IPS-20b (cell line): ENCODE data around the gene PNRC1.
"Not testable (repeated sequence)": the region's sequence is repeated elsewhere in the genome, so short reads cannot be mapped to it uniquely, and the experiment has no call there.

Source experiments
- H3K27ac ChIP-seq: one replicate; pipeline ENCODE4 v1.5.1; 2013; ENCODE audit warnings: low read length
- H3K27me3 ChIP-seq: 2 replicates; pipeline ENCODE4 v1.6.1; 2013; ENCODE audit warnings: mild to moderate bottlenecking, low read length, inconsistent platforms; ENCODE audit not compliant: insufficient read depth
- H3K36me3 ChIP-seq: 2 replicates; pipeline ENCODE4 v1.6.1; 2013; ENCODE audit warnings: low read depth, mild to moderate bottlenecking, inconsistent platforms, low read length, moderate library complexity; ENCODE audit not compliant: insufficient read depth
- H3K4me1 ChIP-seq: 2 replicates; pipeline ENCODE4 v1.6.1; 2013; ENCODE audit warnings: mild to moderate bottlenecking, control low read depth, inconsistent platforms, low read length, moderate library complexity; ENCODE audit not compliant: insufficient read depth
- H3K4me3 ChIP-seq: 2 replicates; pipeline ENCODE4 v1.5.1; 2013; ENCODE audit warnings: mild to moderate bottlenecking, low read length, inconsistent platforms
- H3K9ac ChIP-seq: 2 replicates; pipeline ENCODE4 v1.6.1; 2013; ENCODE audit warnings: low read depth, mild to moderate bottlenecking, inconsistent platforms, low read length, moderate library complexity
- H3K9me3 ChIP-seq: 2 replicates; pipeline ENCODE4 v1.6.1; 2013; ENCODE audit warnings: mild to moderate bottlenecking, low read depth, low read length, inconsistent platforms; ENCODE audit not compliant: insufficient read depth

PNRC1 gene

DNA sequence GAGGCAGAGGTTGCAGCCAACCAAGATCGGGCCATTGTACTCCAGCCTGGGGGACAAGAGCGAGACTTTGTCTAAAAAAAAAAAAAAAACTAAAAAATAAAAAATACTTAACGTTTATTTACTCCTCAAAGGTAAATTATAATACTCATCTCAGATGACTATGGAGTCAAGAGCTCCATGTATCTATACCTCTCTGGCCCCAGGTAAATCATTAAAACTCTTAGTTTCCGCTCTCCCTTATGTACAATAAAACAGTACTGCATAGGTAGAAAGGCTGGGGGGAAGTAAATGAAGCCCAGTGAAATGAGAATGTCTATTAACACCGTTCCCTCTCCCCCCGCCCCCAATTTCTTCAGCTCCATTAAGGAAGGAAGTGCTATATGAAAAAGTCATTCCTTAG is 36.2 kb downstream of the PNRC1 start:
- peaks cover 4% of the 10 kb centered on the region; the same call in 1 of the 2 replicates for H3K4me1 ChIP-seq
- peaks cover 42% of the 10 kb centered on the region for H3K27me3 ChIP-seq
- H3K27ac ChIP-seq: no peak overlapping the region
- no peaks in the 10 kb centered on the region for H3K36me3 ChIP-seq
- peak overlapping the region; percentile 95 for H3K4me3 ChIP-seq
- no peaks in the 10 kb centered on the region for H3K9me3 ChIP-seq
- peak overlapping the region; percentile 81; the same call in 1 of the 2 replicates for H3K9ac ChIP-seq

DNA sequence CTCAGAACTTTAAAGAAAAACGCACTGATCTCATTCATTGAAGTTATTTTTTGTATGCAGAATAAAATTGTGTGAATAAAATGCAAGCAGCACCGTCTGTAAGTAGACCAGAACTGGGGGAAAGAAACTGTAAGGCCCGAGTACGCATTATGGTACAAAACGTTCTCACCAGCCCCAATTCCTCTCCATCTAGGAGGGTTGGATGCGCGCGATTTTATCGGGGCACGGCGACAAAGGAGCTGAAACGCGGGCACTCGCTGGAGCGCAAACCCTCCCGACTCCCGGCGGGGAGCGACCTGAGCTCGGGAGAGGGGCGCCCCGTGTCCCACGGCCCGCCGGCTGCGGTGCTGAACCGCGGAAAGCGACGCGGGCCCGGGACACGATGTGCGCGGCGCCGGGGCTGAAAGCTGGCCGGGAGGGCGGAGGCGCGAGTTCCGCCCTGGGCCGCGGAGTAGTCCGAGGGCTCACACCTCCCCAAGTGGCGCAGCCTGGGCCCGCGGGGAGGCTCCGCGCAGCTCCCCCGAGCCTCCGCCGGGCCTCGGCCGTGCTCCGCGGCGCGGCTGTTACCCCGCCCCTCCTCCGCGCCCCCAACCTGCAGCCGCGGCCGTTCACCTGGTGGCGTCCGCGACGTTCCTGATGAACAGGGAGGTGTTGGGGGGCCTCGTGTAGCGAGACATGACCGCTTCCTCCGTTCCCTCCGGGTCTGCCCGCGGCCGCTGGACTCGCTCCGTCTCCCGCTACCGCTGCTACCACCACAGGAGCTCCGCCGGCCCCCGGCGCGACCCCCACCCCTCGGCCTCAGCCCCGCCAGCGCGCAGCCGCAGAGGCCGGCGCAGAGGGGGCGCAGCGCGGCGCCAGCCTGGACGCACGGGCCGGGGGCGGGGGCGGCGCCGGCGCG is 36.9 kb downstream of the PNRC1 start, which contains the start of gene SRSF12:
SRSF12 (minus strand) TSS at position 861 of the 898 bp plus-strand sequence; CDS start at position 677, 184 bp downstream.
- Histone ChIP-seq H3K9ac (peak within 1 kb of the TSS; percentile 81; the same call in 1 of the 2 replicates), H3K27ac (no peak within 1 kb of the TSS), H3K36me3 (no peaks in the 10 kb centered on the region), H3K4me1 (peaks cover 4% of the 10 kb centered on the region; the same call in 1 of the 2 replicates), H3K4me3 (peak within 1 kb of the TSS; percentile 95), H3K27me3 (peaks cover 42% of the 10 kb centered on the region), H3K9me3 (no peaks in the 10 kb centered on the region)

DNA sequence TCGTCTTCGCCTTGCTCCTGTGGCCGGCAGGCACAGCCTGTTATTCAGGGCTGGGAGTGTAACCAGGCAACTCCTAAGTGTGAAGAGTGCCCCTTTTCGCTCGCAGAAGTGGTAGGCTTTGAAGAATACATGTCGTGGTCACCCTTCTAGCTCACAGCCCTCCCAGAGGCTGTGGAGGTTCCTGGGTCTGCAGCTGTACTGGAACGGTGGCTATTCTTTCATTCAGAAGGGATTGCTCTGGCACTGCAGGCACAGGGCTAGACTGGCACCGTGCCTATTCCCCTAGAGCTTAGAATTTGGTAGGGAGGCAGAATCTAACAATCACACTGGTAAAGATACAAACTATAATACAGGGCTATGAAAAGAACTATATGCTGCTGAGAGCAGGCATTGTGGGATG is 38.4 kb downstream of the PNRC1 start:
- H3K9me3 ChIP-seq: no peaks in the 10 kb centered on the region
- peaks cover 4% of the 10 kb centered on the region; the same call in 1 of the 2 replicates for H3K4me1 ChIP-seq
- no peak overlapping the region for H3K27ac ChIP-seq
- H3K4me3 ChIP-seq: no peak overlapping the region
- H3K9ac ChIP-seq: no peak overlapping the region
- no peaks in the 10 kb centered on the region for H3K36me3 ChIP-seq
- H3K27me3 ChIP-seq: peaks cover 42% of the 10 kb centered on the region

DNA sequence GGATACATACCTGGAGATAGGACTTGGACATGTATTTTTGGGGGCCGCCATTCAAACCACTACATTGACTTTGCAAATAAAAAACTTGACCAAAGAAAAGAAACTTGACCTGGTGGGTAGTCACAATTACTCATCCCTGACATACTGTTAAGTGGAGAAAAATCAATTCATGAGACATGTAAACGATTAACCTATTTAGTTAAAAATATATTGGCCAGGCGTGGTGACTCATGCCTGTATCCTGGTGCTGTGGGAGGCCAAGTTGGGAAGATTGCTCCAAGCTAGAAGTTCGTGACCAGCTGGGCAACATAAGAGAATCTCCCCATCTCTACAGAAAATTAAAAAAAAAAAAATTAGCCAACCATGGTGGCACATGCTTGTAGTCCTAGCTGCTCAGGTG is 39.8 kb downstream of the PNRC1 start:
- H3K27me3 ChIP-seq: peaks cover 42% of the 10 kb centered on the region
- H3K4me3 ChIP-seq: no peak overlapping the region
- peaks cover 4% of the 10 kb centered on the region; the same call in 1 of the 2 replicates for H3K4me1 ChIP-seq
- H3K27ac ChIP-seq: no peak overlapping the region
- no peaks in the 10 kb centered on the region for H3K9me3 ChIP-seq
- H3K36me3 ChIP-seq: no peaks in the 10 kb centered on the region
- no peak overlapping the region for H3K9ac ChIP-seq

DNA sequence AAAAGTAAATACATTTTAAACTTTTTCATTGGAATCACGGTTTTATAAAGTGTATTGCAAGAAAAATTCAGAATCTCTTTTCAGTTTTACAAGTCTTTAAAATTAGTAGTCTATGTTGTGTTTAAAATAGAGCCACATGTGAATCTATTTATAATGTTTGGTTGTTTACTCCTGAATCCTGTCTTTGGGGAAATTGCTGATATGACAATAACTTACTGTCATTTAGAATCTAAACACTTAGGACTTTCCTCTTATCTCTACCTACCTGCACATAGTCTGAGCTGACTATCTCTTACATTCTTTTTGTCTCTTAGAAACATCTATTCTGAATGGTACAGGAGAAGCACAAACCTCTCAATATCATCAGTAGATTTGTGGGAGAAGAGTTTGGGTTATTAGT is 41.4 kb downstream of the PNRC1 start:
- H3K9me3 ChIP-seq: no peaks in the 10 kb centered on the region
- H3K27ac ChIP-seq: no peak overlapping the region
- H3K9ac ChIP-seq: no peak overlapping the region
- H3K4me1 ChIP-seq: peaks cover 1% of the 10 kb centered on the region; the same call in 1 of the 2 replicates
- no peak overlapping the region for H3K4me3 ChIP-seq
- H3K36me3 ChIP-seq: no peaks in the 10 kb centered on the region
- H3K27me3 ChIP-seq: peaks cover 30% of the 10 kb centered on the region

DNA sequence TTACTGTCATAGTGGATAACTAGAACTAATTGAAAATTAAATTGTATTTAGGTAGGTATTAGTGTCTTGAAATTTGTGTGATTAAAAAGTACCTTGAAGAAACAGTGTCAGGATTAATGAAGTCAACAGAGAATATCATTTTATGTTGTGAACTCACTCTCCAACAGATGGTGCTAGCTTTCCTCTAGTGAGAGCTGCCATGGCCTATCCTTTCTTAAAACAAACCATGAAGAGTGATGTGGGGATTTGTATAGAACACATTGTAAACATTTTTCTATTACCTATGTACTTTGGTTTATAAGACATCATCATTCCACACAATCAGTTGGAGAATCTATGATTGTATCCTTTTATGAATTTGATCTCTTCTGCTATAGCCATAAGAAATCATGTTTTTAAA is 42.1 kb downstream of the PNRC1 start:
- Histone ChIP-seq H3K4me3 (no peak overlapping the region), H3K27me3 (peaks cover 26% of the 10 kb centered on the region), H3K36me3 (no peaks in the 10 kb centered on the region), H3K9ac (no peak overlapping the region), H3K4me1 (no peaks in the 10 kb centered on the region), H3K9me3 (no peaks in the 10 kb centered on the region), H3K27ac (no peak overlapping the region)

DNA sequence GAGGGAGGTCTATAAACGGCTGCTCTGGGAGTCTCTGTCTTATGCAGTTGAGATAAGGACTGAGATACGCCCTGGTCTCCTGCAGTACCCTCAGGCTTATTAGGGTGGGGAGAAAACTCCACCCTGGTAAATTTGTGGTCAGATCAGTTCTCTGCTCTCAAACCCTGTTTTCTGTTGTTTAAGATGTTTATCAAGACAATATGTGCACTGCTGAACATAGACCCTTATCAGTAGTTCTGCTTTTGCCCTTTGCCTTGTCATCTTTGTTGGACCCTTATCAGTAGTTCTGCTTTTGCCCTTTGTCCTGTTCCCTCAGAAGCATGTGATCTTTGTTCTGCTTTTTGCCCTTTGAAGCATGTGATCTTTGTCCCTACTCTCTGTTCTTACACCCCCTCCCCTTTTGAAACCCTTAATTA is 47.7 kb downstream of the PNRC1 start:
- H3K4me3 ChIP-seq, H3K36me3 ChIP-seq, H3K4me1 ChIP-seq, H3K27ac ChIP-seq, H3K9ac ChIP-seq, H3K9me3 ChIP-seq: not testable (repeated sequence)
- peaks cover 24% of the 10 kb centered on the region for H3K27me3 ChIP-seq

DNA sequence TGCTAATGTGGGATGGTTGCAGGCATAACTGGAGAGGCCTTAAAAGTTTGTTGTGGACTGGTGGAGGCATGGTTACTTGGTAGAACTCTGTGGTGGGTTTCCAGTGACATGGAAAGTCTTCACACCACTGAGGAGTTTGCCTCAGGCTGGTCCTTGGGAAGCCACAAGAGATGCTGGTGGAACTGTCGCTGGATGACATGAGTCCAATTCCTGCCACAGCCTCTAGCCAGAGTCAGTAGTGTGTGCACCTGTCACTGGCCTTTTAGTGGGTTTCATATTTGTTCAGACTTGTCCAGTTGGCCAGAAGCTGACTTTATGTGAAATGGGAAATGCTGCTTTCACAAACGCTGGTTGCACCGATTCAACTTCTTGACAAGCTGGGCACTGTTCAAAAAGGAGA is 51.0 kb downstream of the PNRC1 start:
- Histone ChIP-seq H3K4me3 (no peak overlapping the region), H3K9me3 (no peaks in the 10 kb centered on the region), H3K27me3 (peaks cover 56% of the 10 kb centered on the region), H3K36me3 (no peaks in the 10 kb centered on the region), H3K9ac (no peak overlapping the region), H3K27ac (no peak overlapping the region), H3K4me1 (peaks cover 4% of the 10 kb centered on the region; the same call in 1 of the 2 replicates)

DNA sequence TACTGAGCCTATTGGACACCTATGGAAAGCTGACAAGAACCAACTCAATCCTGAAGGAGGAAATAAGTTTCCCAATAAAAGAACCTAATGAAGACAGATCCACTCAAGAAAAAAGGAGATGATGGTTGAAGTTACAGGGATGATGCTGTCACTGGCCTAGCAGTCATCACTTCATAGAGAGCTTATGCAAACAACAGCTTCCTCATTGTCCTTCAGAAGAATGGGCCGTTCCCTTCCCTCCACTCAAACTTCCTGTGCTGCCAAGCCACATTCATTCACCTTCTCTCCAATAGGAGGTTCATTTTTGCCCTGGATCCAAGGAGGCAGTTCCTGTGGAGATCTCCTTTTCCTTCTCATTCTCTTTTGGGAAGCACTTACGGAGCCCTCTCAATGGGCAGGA is 51.5 kb downstream of the PNRC1 start:
- Histone ChIP-seq H3K27me3 (peaks cover 61% of the 10 kb centered on the region), H3K4me3 (no peak overlapping the region), H3K27ac (no peak overlapping the region), H3K4me1 (peaks cover 4% of the 10 kb centered on the region; the same call in 1 of the 2 replicates), H3K36me3 (no peaks in the 10 kb centered on the region), H3K9ac (no peak overlapping the region), H3K9me3 (no peaks in the 10 kb centered on the region)

DNA sequence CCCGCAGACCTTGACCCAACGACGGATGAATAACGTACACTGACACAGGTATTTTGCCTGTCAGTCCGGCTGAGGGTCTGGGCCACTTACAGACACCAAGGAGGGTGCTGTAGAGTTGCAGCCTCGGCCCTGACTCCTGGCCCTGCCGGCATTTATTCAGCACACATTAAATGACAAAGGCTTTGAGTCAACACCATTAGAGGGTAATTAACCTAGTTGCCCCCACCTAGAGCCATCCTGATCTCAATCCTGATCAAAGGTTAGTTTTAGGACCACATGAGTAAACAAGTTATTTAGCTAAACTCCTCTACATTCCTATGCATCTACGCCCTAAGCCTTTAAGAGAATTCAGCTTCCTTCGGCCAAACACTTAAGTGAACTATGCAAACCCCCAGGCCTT is 53.4 kb downstream of the PNRC1 start:
- H3K27ac ChIP-seq: no peak overlapping the region
- H3K4me1 ChIP-seq: peaks cover 4% of the 10 kb centered on the region; the same call in 1 of the 2 replicates
- no peak overlapping the region for H3K4me3 ChIP-seq
- H3K27me3 ChIP-seq: peaks cover 67% of the 10 kb centered on the region
- no peak overlapping the region for H3K9ac ChIP-seq
- no peaks in the 10 kb centered on the region for H3K9me3 ChIP-seq
- no peaks in the 10 kb centered on the region for H3K36me3 ChIP-seq

DNA sequence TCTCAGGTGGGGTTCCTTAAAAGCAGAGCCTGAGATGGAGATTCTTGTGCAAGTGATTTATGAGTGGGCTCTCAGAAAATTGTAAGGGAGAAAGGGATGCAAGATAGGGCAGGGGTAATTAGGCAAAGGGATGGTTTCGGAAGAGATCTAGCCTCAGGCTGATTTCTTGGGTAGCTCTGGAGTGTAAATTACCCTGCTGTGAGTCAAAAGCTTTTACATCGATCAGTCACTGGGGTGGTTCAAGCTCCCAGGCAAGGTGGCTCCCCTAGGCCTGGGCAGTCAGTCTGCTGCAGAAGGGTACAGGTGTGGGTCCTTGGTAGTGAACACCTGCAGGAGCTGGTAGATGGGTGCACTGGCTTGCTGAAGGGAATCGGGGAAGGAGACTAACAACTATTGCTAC is 54.2 kb downstream of the PNRC1 start:
- Histone ChIP-seq H3K27me3 (peaks cover 71% of the 10 kb centered on the region), H3K9ac (no peak overlapping the region), H3K27ac (no peak overlapping the region), H3K9me3 (no peaks in the 10 kb centered on the region), H3K4me1 (peaks cover 4% of the 10 kb centered on the region; the same call in 1 of the 2 replicates), H3K36me3 (no peaks in the 10 kb centered on the region), H3K4me3 (no peak overlapping the region)
